Astrocyte (in vitro differentiated cells and primary cell): Measurements from ENCODE around the gene CCDC77. TPM values are rescaled to one million over a fixed set of nuclear protein-coding genes. Genes with fewer than 3 reads are reported as not detected.

Experiments
- DNase-seq: peaks from one replicate; pipeline ENCODE4 v3.0.0-alpha.2; 2010; ENCODE audit warnings: low read depth
- FAIRE-seq: peaks from 2 replicates; lab custom pipeline; 2011; peaks lifted over from hg19 to GRCh38; lab: Jason Lieb, UNC
- H2AFZ ChIP-seq: 2 replicates; pipeline ENCODE4 v1.6.0; 2012; ENCODE audit warnings: low read depth, low read length, inconsistent platforms
- H3K27ac ChIP-seq: 2 replicates; pipeline ENCODE4 v1.5.1; 2011; ENCODE audit warnings: low read depth, low read length, inconsistent platforms
- H3K27me3 ChIP-seq: 2 replicates; pipeline ENCODE4 v1.6.0; 2011; ENCODE audit warnings: low read length, inconsistent platforms; ENCODE audit not compliant: insufficient read depth
- H3K36me3 ChIP-seq: 2 replicates; pipeline ENCODE4 v1.5.1; 2011; ENCODE audit warnings: low read length, inconsistent platforms; ENCODE audit not compliant: insufficient read depth
- H3K4me1 ChIP-seq: 2 replicates; pipeline ENCODE4 v1.5.1; 2011; ENCODE audit warnings: low read length, inconsistent platforms; ENCODE audit not compliant: insufficient read depth
- H3K4me2 ChIP-seq: 2 replicates; pipeline ENCODE4 v1.6.0; 2012; ENCODE audit warnings: low read length, inconsistent platforms
- H3K4me3 ChIP-seq: 2 replicates; pipeline ENCODE4 v1.5.1; 2011; ENCODE audit warnings: low read depth, mild to moderate bottlenecking, low read length, inconsistent platforms; ENCODE audit not compliant: insufficient read depth
- H3K79me2 ChIP-seq: 2 replicates; pipeline ENCODE4 v1.6.0; 2012; ENCODE audit warnings: mild to moderate bottlenecking, low read length, inconsistent platforms; ENCODE audit not compliant: insufficient read depth
- H3K9ac ChIP-seq: 2 replicates; pipeline ENCODE4 v1.6.0; 2012; ENCODE audit warnings: mild to moderate bottlenecking, low read length, inconsistent platforms
- H3K9me3 ChIP-seq: 2 replicates; pipeline ENCODE4 v1.5.1; 2012; ENCODE audit warnings: low read depth, mild to moderate bottlenecking, low read length, inconsistent platforms; ENCODE audit not compliant: insufficient read depth
- H4K20me1 ChIP-seq: 2 replicates; pipeline ENCODE4 v1.6.0; 2012; ENCODE audit warnings: low read length, inconsistent platforms; ENCODE audit not compliant: insufficient read depth
- H3K27ac Mint-ChIP-seq: one replicate; pipeline ENCODE4 v1.8.0; 2021; ENCODE audit warnings: mild to moderate bottlenecking, mixed read lengths; ENCODE audit not compliant: unreplicated experiment
- H3K27me3 Mint-ChIP-seq: one replicate; pipeline ENCODE4 v1.8.0; 2021; ENCODE audit warnings: low read depth, mixed read lengths; ENCODE audit not compliant: unreplicated experiment
- H3K36me3 Mint-ChIP-seq: one replicate; pipeline ENCODE4 v1.8.0; 2021; ENCODE audit warnings: low read depth, mixed read lengths; ENCODE audit not compliant: unreplicated experiment
- H3K4me1 Mint-ChIP-seq: one replicate; pipeline ENCODE4 v1.8.0; 2021; ENCODE audit warnings: low read depth, mixed read lengths; ENCODE audit not compliant: unreplicated experiment
- H3K4me3 Mint-ChIP-seq: one replicate; pipeline ENCODE4 v1.8.0; 2021; ENCODE audit warnings: mild to moderate bottlenecking, moderate library complexity, mixed read lengths; ENCODE audit not compliant: unreplicated experiment
- H3K9me3 Mint-ChIP-seq: one replicate; pipeline ENCODE4 v1.8.0; 2021; ENCODE audit warnings: mild to moderate bottlenecking, mixed read lengths; ENCODE audit not compliant: unreplicated experiment
- CTCF ChIP-seq: IDR thresholded peaks from 2 replicates; pipeline ENCODE4 v1.5.1; 2011; ENCODE audit warnings: low read depth, mild to moderate bottlenecking, inconsistent platforms, low read length, moderate library complexity; ENCODE audit not compliant: insufficient read depth
- EZH2 ChIP-seq: IDR thresholded peaks from 2 replicates; pipeline ENCODE4 v1.6.1; 2012; ENCODE audit warnings: mild to moderate bottlenecking, low read length, inconsistent platforms; ENCODE audit not compliant: insufficient read depth
- total RNA-seq: library from RNA; stranded (reverse); gene quantifications from 2 replicates; pipeline ENCODE4 v1.2.1, GENCODE V29; 2021

Gene CCDC77
- total RNA-seq, 1 donor from 2014 or later, result 9.3 TPM

- H3K4me1 ChIP-seq, result peaks cover 11% of the 10 kb centered on the region
- peak overlapping the region; percentile 87 for H3K4me3 ChIP-seq
- FAIRE-seq (no peak), DNase-seq (peak; percentile 63)
- H3K79me2 ChIP-seq, result peaks cover 62% of the 10 kb centered on the region
- Mint-ChIP-seq H3K4me1 (peaks cover 7% of the 10 kb centered on the region), H3K27me3 (no peaks in the 10 kb centered on the region), H3K9me3 (no peaks in the 10 kb centered on the region), H3K4me3 (peak overlapping the region; percentile 99), H3K36me3 (peaks cover 7% of the 10 kb centered on the region), H3K27ac (no peak overlapping the region)
- peak overlapping the region; percentile 96 for H3K27ac ChIP-seq
- peaks cover 19% of the 10 kb centered on the region for H3K36me3 ChIP-seq
- peak overlapping the region; percentile 91 for H3K4me2 ChIP-seq
- TF ChIP-seq EZH2 (no peak), CTCF (no peak)
- no peak overlapping the region for H2AFZ ChIP-seq
- no peaks in the 10 kb centered on the region for H3K9me3 ChIP-seq
- peaks cover 48% of the 10 kb centered on the region for H4K20me1 ChIP-seq
- peak overlapping the region; percentile 99 for H3K9ac ChIP-seq
- no peaks in the 10 kb centered on the region for H3K27me3 ChIP-seq
Observed at GRCh38 chr12:386651-387050, 14.8 kb upstream of the CCDC77 start.

GRCh38 chr12:388012-388411 lies 13.4 kb upstream of the CCDC77 start:
- no peak overlapping the region for H2AFZ ChIP-seq
- no peak for TF ChIP-seq EZH2
- TF ChIP-seq CTCF, result no peak
- DNase-seq, result no peak
- H3K4me2 ChIP-seq, result peak overlapping the region; percentile 91
- peak overlapping the region; percentile 99 for H3K9ac ChIP-seq
- H3K79me2 ChIP-seq, result peaks cover 61% of the 10 kb centered on the region
- no peak for FAIRE-seq
- Mint-ChIP-seq H3K27me3 (no peaks in the 10 kb centered on the region), H3K4me3 (peak overlapping the region; percentile 99), H3K27ac (peak overlapping the region; percentile 100), H3K36me3 (peaks cover 7% of the 10 kb centered on the region), H3K9me3 (no peaks in the 10 kb centered on the region), H3K4me1 (peaks cover 7% of the 10 kb centered on the region)
- H3K36me3 ChIP-seq, result peaks cover 10% of the 10 kb centered on the region
- H3K27ac ChIP-seq, result peak overlapping the region; percentile 96
- H4K20me1 ChIP-seq, result peaks cover 44% of the 10 kb centered on the region
- H3K4me1 ChIP-seq, result peaks cover 11% of the 10 kb centered on the region
- H3K27me3 ChIP-seq, result no peaks in the 10 kb centered on the region
- peak overlapping the region; percentile 87 for H3K4me3 ChIP-seq
- no peaks in the 10 kb centered on the region for H3K9me3 ChIP-seq

GRCh38 chr12:388541-389141 lies 12.8 kb upstream of the CCDC77 start:
- Histone ChIP-seq H3K4me1 (peaks cover 11% of the 10 kb centered on the region), H3K4me2 (peak overlapping the region; percentile 91), H4K20me1 (peaks cover 40% of the 10 kb centered on the region), H2AFZ (peak overlapping the region; percentile 100), H3K4me3 (peak overlapping the region; percentile 87), H3K9me3 (no peaks in the 10 kb centered on the region), H3K27me3 (no peaks in the 10 kb centered on the region), H3K27ac (peak overlapping the region; percentile 96), H3K36me3 (peaks cover 6% of the 10 kb centered on the region), H3K79me2 (peaks cover 55% of the 10 kb centered on the region), H3K9ac (peak overlapping the region; percentile 99)
- no peaks in the 10 kb centered on the region for H3K27me3 Mint-ChIP-seq
- H3K4me3 Mint-ChIP-seq, result peak overlapping the region; percentile 99
- no peaks in the 10 kb centered on the region for H3K9me3 Mint-ChIP-seq
- peaks cover 4% of the 10 kb centered on the region for H3K36me3 Mint-ChIP-seq
- FAIRE-seq, result no peak
- H3K4me1 Mint-ChIP-seq, result peaks cover 7% of the 10 kb centered on the region
- no peak for TF ChIP-seq EZH2
- TF ChIP-seq CTCF, result no peak
- peak overlapping the region; percentile 100 for H3K27ac Mint-ChIP-seq
- DNase-seq, result peak; percentile 11
